ENCODE results near the gene SERGEF. TPM values are rescaled to one million over a fixed set of nuclear protein-coding genes. Genes with fewer than 3 reads are reported as not detected.
"Not testable (repeated sequence)": the region's sequence is repeated elsewhere in the genome, so short reads cannot be mapped to it uniquely, and the experiment has no call there.

The SERGEF gene
- total and polyA plus RNA-seq, 4 donors, result 20.2 to 85.0 (median 26.9) TPM

- DNase-seq, result no peak
- no peaks in the 10 kb centered on the region for H3K4me1 ChIP-seq (ENCODE audit: control insufficient read depth in 5 of 5, insufficient read depth in 5 of 5, low read length in 5 of 5)
- no peak overlapping the region for H3K27ac ChIP-seq (ENCODE audit: low read depth in 1 of 2, low read length in 1 of 2)
- no peaks in the 10 kb centered on the region for H3K27me3 ChIP-seq (ENCODE audit: control insufficient read depth in 3 of 3, insufficient read depth in 3 of 3, low read length in 2 of 3)
- no peak overlapping the region for H3K4me3 ChIP-seq
- no peak overlapping the region for H3K9ac ChIP-seq (ENCODE audit: insufficient read depth in 1 of 2, low read length in 2 of 2)
- no peak for TF ChIP-seq CTCF (IDR thresholded peaks at IDR 0.05; ENCODE audit: control extremely low read depth, extremely low read depth)
- WGBS, 2 donors, result 92 to 94% methylated on average over 1 of the region's 1 CpG
- H3K9me3 ChIP-seq (ENCODE audit: control insufficient read depth in 4 of 4, insufficient read depth in 3 of 4, low read length in 3 of 4), result no peaks in the 10 kb centered on the region
- no peak for ATAC-seq (ENCODE audit: insufficient read depth, low FRiP score)
- peaks cover 6 to 13% (median 9%) of the 10 kb centered on the region in 4 donors for H3K36me3 ChIP-seq (ENCODE audit: control insufficient read depth in 4 of 4, insufficient read depth in 4 of 4, low read length in 4 of 4)
These were observed 12.1 kb downstream of the SERGEF start for GRCh38 chr11:18000760-18001159.

- H3K27ac ChIP-seq (ENCODE audit: low read depth in 1 of 2, low read length in 1 of 2); H3K4me3 ChIP-seq; H3K4me1 ChIP-seq (ENCODE audit: control insufficient read depth in 5 of 5, insufficient read depth in 5 of 5, low read length in 5 of 5); H3K9me3 ChIP-seq (ENCODE audit: control insufficient read depth in 4 of 4, insufficient read depth in 3 of 4, low read length in 3 of 4); DNase-seq; H3K27me3 ChIP-seq (ENCODE audit: control insufficient read depth in 3 of 3, insufficient read depth in 3 of 3, low read length in 2 of 3); H3K36me3 ChIP-seq (ENCODE audit: control insufficient read depth in 4 of 4, insufficient read depth in 4 of 4, low read length in 4 of 4); H3K9ac ChIP-seq (ENCODE audit: insufficient read depth in 1 of 2, low read length in 2 of 2); ATAC-seq (ENCODE audit: insufficient read depth, low FRiP score): not testable (repeated sequence)
- WGBS, 2 donors, result 97% methylated on average over 4 of the region's 4 CpGs
These were observed 12.7 kb downstream of the SERGEF start for GRCh38 chr11:18000128-18000527.

GRCh38 chr11:17992916-17993315, 19.9 kb downstream of the SERGEF start:
- Histone ChIP-seq H3K27me3 (ENCODE audit: control insufficient read depth in 3 of 3, insufficient read depth in 3 of 3, low read length in 2 of 3) (no peaks in the 10 kb centered on the region), H3K9ac (ENCODE audit: insufficient read depth in 1 of 2, low read length in 2 of 2) (no peak overlapping the region), H3K36me3 (ENCODE audit: control insufficient read depth in 4 of 4, insufficient read depth in 4 of 4, low read length in 4 of 4) (peaks cover 0 to 13% (median 3%) of the 10 kb centered on the region in 4 donors), H3K9me3 (ENCODE audit: control insufficient read depth in 4 of 4, insufficient read depth in 3 of 4, low read length in 3 of 4) (no peaks in the 10 kb centered on the region), H3K4me1 (ENCODE audit: control insufficient read depth in 5 of 5, insufficient read depth in 5 of 5, low read length in 5 of 5) (no peaks in the 10 kb centered on the region), H3K4me3 (no peak overlapping the region), H3K27ac (ENCODE audit: low read depth in 1 of 2, low read length in 1 of 2) (no peak overlapping the region)
- DNase-seq (no peak), ATAC-seq (ENCODE audit: insufficient read depth, low FRiP score) (no peak)
- 83 to 96% methylated on average over 2 of the region's 2 CpGs for WGBS, 2 donors
- TF ChIP-seq CTCF (IDR thresholded peaks at IDR 0.05; ENCODE audit: control extremely low read depth, extremely low read depth), result no peak

GRCh38 chr11:17991783-17992433, 20.9 kb downstream of the SERGEF start:
- no peak overlapping the region for H3K4me3 ChIP-seq
- H3K9me3 ChIP-seq (ENCODE audit: control insufficient read depth in 4 of 4, insufficient read depth in 3 of 4, low read length in 3 of 4), result no peaks in the 10 kb centered on the region
- H3K9ac ChIP-seq (ENCODE audit: insufficient read depth in 1 of 2, low read length in 2 of 2), result no peak overlapping the region
- H3K4me1 ChIP-seq (ENCODE audit: control insufficient read depth in 5 of 5, insufficient read depth in 5 of 5, low read length in 5 of 5), result no peaks in the 10 kb centered on the region
- peaks cover 0 to 12% (median 8%) of the 10 kb centered on the region in 4 donors for H3K36me3 ChIP-seq (ENCODE audit: control insufficient read depth in 4 of 4, insufficient read depth in 4 of 4, low read length in 4 of 4)
- H3K27me3 ChIP-seq (ENCODE audit: control insufficient read depth in 3 of 3, insufficient read depth in 3 of 3, low read length in 2 of 3), result no peaks in the 10 kb centered on the region
- ATAC-seq (ENCODE audit: insufficient read depth, low FRiP score) (peak; percentile 44), DNase-seq (peak; percentile 49 to 72 (median 67))
- no peak overlapping the region for H3K27ac ChIP-seq (ENCODE audit: low read depth in 1 of 2, low read length in 1 of 2)
- TF ChIP-seq CTCF (IDR thresholded peaks at IDR 0.05; ENCODE audit: control extremely low read depth, extremely low read depth), result peak; percentile 66
- 55 to 62% methylated on average over 4 of the region's 4 CpGs for WGBS, 2 donors

Data from lung (tissue), 12 donors.